Anterior cingulate cortex (tissue), 58 donors: ENCODE data around the gene PAIP1.
A peak's percentile ranks its signal among the peaks of the same experiment; 100 is the strongest.
"Not testable (repeated sequence)": the region's sequence is repeated elsewhere in the genome, so short reads cannot be mapped to it uniquely, and the experiment has no call there.

Experiments used
- DNase-seq, 58 donors: peaks; one replicate each; lab custom pipeline; 2025; lab: John Stamatoyannopoulos, UW

Gene PAIP1

DNA sequence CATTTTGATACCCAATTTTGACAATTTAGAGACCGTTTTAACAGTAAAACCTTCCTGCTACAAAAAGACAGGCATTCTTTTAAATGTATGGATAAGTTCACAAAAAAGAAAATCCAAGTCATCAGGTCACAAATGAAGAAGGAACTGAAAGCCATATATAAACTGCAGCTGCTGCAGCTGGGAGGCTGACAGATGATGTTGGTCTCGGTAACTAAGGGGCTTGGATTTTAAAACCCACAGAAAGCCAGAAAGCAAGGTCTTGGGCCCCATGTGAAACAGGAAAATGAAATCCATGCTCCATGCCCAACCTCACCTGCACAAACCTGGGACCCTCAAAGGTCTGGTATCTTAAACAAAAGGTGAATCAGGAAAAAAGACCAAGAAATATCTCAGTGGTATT lies 26.2 kb downstream of the PAIP1 start:
- no peak for DNase-seq

DNA sequence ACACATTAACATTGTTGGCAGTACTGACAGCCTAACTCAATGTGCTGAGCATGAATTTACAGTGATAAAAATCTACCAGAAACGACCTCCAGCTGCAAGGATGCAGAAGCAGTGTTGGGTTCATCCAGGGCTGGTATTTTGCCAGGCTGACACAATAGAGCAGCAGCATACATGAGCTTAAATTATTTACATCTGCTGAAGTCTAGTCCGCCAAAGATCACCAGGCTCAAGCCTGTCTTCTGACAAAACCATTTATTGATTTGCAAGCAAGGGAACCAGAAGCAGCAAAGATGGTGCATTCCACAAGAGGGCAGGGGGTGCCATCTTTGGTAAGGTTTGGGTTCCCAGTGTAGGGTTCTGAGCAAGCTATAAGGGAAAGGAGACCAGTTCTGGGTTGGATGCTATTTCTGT lies 33.2 kb downstream of the PAIP1 start:
- no peak for DNase-seq

DNA sequence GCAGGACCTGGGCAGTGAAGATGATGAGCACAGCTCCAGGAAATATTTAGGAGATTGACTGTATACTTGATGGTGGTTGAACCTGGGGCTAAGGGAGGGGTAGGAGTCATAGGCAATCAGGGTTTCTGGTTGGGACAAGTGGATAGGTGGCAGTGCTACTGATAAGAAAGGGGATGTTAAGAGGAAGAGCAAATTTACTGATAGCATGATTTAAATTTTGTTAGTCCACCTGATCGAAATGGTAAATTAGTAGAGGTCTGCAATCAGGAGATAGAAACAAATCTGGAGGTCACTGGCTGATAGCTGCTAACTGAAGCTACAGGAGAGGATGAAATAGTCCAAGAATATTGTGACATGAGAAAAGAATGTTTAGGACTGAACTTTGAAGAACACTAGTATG lies 36.3 kb downstream of the PAIP1 start:
- DNase-seq: no peak

DNA sequence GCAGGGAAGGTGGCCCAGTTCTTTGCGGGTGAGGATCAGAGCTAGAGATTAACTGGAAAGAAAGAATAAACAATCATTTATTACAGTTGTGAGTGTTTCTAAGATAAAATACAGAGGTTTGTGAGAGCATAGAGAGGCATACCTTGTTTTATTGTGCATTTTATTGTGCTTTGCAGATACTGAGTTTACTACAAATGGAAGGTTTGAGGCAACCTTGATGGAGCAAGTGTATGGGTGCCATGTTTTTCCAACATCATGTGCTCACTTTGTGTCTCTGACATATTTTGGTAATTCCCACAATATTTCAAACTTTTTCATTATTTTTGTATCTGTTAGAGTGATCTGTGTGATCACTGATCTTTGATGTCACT lies 41.2 kb downstream of the PAIP1 start:
- DNase-seq: no peak

DNA sequence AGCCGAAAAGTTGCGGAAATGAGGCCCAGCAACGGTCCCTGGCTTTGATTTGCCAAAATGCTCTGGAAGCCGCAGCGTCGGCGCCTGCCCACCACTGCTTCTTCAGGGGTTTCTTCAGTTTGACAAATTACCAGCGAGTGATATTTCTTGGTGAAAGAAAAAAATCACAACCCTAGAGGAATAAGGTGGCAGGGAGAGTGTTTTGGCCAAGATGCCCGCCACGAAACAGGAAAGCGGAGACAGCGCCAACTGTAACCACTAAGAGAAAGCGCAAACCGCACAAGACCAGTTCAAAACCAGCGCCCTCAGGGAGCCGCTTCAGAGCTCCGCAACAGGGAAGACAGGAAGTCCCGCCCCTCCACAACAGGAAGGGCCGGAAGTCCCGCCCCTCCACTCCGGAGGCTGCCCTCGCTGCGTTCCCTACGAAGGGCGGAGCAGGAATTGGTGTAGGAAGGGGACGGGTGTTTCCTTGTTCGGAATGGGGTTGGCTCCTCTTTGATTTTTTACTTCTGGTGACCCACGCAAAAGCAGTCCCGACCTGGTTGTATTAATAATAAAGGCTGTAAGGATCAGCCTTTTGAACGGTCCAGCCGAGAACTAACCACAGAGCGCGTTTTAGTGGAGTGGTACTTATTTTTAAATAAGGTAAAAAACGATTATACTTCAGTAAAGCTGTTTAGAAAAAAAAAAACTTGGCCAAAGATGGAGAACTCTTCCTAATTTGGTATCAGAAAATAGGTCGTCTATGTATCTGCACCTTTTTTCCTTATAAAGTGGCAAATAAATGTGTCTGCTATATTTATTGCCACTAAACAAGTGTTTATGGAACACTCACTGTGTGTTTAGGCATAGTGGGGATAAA lies 41.8 kb downstream of the PAIP1 start, which contains the start of gene C5orf34:
TSS of gene C5orf34 (minus strand) at position 333 of the 862 bp plus-strand sequence. CDS start 5,809 bp downstream, outside the sequence.
- DNase-seq: peak; percentile 33 to 97 (median 90)

DNA sequence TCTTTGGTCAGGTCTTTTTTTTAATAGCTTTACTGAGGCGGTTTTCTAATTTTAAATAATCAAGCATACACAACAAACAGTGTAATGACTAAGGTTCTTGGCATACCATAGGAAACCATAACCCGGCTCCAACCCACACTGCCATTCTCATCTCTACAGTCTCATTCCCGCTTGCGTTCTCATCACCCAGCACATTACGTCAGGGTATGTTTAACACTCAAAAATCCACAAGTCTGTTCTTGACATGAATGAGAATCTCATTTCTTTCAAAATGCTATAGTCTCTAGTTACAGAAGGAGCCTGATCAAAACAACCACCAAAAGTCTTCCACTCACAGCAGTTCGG lies 42.4 kb downstream of the PAIP1 start:
- DNase-seq: no peak

DNA sequence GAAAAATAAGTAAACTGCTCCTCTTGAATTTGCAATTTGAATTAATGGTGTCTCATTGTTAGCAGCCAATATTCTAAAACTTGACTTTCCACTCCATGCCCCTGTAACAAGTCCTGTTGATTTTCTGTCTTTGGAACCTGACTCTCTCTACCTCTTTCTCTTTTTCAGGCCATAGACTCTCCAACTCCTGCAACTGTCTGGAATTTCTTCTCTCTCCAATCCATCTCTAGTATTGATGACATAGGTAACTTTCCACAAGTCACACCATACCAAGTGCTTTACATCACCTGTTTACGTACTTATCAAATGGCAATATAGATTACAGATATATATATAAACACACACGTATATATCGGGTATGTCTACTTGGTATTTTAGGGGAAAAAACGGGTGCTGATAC lies 42.9 kb downstream of the PAIP1 start:
- no peak for DNase-seq

DNA sequence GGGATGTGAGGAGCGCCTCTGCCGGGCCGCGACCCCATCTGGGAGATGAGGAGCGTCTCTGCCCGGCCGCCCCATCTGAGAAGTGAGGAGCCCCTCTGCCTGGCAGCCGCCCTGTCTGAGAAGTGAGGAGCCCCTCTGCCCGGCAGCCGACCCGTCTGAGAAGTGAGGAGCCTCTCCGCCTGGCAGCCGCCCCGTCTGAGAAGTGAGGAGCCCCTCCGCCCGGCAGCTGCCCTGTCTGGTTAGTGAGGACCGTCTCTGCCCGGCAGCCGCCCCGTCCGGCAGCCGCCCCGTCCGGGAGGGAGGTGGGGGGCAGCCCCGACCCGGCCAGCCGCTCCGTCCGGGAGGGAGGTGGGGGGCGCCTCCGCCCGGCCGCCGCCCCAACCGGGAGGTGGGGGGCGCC lies 45.8 kb downstream of the PAIP1 start:
- DNase-seq: not testable (repeated sequence)

DNA sequence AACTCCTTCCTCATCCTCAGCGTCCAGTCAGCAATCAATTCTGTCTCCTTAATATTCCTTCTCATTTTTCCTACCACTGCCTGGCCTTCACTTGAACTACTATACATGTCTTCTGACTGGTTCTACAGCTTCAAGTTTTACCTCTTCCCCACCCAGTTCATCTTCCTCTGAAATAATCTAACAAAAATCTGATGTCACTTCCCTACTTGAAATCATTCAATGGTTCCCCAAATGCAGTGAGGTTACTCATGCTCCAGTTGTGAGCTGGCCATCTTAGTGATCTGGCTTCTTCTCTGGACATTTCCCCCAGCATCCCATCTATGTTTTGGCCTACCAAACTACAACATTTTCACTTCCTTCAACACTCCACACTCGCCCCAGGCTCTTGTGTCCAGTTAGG lies 58.3 kb downstream of the PAIP1 start:
- DNase-seq: no peak

DNA sequence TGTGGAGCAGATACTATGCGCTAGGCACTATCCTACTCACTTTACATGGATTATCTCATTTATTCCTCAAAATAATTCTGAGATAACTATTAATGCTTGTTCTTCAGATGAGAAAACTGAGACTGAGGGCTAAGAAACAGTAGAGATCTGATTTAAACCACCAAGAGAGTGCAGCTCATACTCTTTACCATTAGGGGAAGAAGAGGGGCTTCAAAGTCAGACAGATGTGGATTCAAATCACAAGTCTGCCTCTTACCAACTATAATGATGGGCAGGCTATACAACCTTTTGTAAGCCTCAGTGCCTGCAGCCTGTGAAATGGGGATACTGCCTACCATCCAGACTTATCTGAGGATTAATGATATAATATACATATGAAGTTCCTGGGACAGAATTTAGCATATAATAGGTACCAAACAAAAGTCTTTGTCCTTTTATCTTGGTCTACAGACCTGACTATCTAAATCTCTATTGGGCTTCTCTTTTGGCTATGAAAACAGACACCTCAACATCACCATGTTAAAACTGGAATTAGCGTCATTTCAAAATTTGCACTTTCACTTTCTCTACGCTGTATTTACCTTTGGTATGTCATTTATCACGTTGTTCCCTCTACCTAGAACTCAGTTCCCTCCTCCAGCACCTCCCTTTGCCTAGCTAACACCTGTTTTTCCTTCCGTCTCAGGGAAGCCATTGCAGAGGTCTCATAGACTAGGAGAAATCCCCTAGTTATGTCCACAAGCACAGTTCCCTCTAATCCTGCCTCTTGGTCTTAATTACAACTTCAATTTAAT lies 59.4 kb downstream of the PAIP1 start:
- no peak for DNase-seq

DNA sequence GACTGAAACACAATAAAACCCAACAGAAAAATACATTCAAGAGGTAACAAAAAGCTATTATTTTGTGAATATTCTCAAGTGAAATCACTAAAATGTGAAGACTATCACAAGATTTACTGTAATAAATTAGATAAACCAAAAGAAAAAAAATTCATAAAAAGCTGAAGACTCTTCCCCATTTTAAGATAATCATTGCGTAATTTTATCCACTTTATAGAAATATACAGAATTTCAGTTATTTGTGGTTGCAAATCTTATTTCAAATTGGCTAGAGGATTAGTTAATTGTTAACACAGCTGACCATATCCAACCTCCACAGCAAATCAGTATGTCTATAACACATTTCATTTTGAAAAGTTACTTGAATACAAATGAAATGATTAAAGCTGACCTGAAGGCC lies 65.6 kb downstream of the PAIP1 start:
- no peak for DNase-seq

DNA sequence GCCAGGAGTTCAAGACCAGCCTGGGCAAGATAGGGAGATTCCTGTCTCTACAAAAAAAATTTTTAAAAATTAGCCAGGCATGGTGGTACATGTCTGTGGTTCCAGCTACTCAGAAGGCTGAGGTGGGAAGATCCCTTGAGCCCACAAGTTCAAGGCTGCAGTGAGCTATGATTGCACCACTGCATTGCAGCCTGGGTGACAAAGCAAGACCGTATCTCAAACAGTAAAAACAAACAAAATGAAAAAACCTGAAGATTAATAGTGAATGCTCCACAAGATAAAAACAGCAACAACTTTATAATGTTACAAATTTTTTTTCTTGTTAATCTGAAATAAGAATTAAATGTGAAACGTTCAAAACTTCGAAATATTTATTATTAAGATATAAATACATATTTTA lies 70.5 kb downstream of the PAIP1 start:
- no peak for DNase-seq

DNA sequence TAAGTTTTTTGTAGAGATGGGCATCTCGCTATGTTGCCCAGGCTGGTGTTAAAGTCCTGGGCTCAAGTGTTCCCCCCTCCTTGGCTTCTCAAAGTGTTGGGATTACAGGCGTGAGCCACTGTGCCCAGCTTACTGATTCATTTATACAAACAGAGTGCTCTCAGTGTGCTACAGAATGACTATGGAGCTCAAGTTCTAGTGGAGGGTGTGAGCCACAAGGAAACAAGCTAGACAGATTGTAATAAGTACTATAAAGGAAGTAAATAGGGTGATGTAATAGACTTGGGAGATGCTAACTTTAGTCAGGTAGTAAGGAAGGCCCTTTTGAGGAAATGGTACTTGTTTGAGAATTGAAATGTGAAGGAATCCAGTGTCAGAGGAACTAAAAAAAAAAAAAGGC lies 71.5 kb downstream of the PAIP1 start:
- no peak for DNase-seq

DNA sequence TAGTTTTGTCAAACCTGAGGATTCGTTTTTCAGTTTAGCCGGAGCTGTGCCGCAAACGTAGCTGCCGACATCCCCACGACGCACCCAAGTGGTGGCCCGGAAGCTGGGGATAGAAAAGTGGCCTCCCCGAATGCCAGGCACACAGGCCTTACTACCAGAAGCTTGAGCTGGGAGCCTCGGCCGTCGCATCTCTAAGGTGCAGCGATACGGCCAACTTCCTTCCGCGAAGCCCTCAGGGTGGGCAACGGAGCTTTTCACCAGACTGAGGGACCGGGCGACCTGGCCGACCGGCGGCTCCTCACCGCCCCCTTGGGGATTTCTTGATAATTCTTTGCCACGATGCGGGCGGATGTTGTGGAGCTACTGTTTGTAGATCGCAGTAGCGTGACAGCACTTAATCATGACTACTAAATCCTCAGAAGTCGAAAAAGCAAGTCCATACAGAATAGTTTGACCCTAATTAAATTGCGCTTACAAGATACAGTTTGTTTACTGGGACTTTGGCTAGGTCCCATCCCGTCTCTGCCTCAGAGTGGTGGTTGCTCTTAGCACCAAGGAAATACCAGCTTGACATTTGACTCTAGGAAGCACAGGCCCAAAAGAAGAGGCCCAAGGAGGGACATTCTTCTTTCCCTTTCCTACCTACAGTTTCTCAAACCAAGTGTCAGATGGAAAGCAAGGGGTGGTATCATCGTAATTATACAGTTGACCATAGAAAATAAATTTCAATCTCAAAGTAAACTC lies 72.6 kb downstream of the PAIP1 start:
- peak; percentile 22 to 96 (median 83) for DNase-seq

DNA sequence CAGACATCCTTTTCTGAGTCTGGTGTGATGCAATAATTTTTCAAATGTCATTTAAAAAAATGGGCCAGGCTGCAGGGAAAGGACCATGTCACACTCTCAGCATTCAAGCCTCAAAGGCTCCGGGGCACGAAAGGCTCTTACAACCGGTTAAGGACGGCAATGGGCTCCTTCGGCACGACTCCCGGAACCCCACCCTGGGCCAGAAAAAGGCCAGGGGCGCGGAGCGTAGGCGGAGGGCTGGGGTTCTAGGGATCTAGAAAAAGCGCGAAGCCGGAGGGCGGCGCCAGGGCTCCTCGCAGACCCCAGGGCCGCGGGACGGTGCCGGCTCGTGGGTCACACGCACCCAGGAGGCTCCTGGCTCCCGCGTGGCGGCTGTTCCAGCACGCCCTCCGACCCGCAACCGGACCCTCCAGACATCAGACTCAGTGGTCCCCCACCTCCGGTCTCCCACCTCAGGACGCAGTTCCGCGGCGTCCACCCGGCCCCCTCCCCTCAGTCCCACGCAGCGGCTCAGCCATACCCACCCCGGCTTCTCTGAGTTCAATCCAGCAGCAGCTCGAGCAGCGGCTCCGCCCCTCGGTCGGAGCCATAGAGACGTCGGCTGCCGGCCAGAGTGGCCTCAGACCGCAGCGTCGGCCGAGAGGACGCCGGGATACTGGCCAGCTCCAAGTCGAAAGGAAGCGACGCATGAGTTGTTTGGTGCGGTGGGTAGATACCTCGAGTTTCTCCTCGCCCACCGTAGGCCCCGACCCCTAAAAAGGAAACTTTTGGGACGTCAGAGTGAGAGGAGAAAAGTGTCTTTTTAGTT lies 73.4 kb downstream of the PAIP1 start, which contains the start of gene TMEM267:
TSS of gene TMEM267 (minus strand) at position 568 of the 808 bp plus-strand sequence. CDS start 29,896 bp downstream, outside the sequence.
- peak; percentile 52 to 96 (median 88) for DNase-seq

DNA sequence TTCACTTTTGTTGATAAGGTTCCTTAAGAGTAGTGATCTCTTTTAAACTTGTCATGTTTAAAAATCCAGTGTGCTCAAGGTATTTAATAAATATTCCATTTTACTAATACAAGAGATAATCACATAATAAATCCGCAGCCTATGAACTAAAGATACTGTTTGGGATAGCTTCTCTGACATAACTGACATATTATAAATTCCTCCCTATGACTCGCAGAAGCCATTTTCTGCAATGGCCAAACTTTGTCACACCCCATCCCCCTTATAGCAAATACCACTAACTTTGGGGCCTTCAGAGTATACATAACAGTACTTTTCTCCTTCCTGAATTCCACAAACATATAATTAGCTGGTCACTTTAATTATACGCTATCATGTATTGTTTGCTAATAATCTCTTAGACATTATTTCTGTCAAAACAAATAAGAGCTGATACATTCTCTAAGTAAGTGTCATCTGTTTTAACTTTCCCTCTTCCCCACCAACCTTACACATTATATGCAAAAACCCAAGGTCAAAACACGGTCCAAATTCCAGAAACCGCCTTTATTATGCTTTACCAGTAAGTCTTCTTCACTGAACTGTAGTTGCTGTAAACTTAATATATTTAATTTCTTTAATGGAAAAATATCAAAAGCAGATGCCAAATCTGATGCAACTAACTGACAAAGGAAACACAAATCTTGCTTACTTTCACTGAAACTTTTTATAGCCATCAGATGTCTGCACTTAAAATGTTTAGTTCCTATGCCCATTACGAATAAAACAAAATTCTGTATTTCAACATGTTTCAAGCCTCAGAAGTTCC lies 74.2 kb downstream of the PAIP1 start:
- DNase-seq: no peak
